Measurements from ENCODE around the gene TUBAL3. TPM values are rescaled to one million over a fixed set of nuclear protein-coding genes. Genes with fewer than 3 reads are reported as not detected.

The TUBAL3 gene
- total RNA-seq, 1 experiment from 2014 or later = 0.15 TPM

GRCh38 chr10:5443429-5443828 lies 38.8 kb upstream of the TUBAL3 start:
- Mint-ChIP-seq H3K4me3 (no peak overlapping the region), H3K27me3 (ENCODE audit: low read depth) (no peaks in the 10 kb centered on the region), H3K36me3 (no peaks in the 10 kb centered on the region), H3K9me3 (no peaks in the 10 kb centered on the region), H3K4me1 (peaks cover 17% of the 10 kb centered on the region), H3K27ac (no peak overlapping the region)
- DNase-seq (ENCODE audit: low spot score) (no peak), ATAC-seq (no peak)
- CTCF ChIA-PET = interaction anchor here (1.1 to 3.5 kb wide), 3 partner anchors 10 to 186 kb away, joined by 3 to 45 read pairs (median 4); no protein-coding TSS in a partner anchor
- TF ChIP-seq E2F1 (CRISPR knock-in tag; IDR thresholded peaks at IDR 0.05) = no peak
- no peak for TF ChIP-seq FOXJ3 (CRISPR knock-in tag; IDR thresholded peaks at IDR 0.05; ENCODE audit: borderline replicate concordance)
- TF ChIP-seq SMAD3 (CRISPR knock-in tag; IDR thresholded peaks at IDR 0.05; ENCODE audit: borderline replicate concordance) = no peak
- TF ChIP-seq SMAD4 (CRISPR knock-in tag; IDR thresholded peaks at IDR 0.05) = no peak
- TF ChIP-seq, protein P1, sequence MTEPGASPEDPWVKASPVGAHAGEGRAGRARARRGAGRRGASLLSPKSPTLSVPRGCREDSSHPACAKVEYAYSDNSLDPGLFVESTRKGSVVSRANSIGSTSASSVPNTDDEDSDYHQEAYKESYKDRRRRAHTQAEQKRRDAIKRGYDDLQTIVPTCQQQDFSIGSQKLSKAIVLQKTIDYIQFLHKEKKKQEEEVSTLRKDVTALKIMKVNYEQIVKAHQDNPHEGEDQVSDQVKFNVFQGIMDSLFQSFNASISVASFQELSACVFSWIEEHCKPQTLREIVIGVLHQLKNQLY (CRISPR knock-in tag; IDR thresholded peaks at IDR 0.05) = no peak
- TF ChIP-seq ZNF263 (CRISPR knock-in tag; IDR thresholded peaks at IDR 0.05; ENCODE audit: low read depth) = no peak
- TF ChIP-seq, protein P2, sequence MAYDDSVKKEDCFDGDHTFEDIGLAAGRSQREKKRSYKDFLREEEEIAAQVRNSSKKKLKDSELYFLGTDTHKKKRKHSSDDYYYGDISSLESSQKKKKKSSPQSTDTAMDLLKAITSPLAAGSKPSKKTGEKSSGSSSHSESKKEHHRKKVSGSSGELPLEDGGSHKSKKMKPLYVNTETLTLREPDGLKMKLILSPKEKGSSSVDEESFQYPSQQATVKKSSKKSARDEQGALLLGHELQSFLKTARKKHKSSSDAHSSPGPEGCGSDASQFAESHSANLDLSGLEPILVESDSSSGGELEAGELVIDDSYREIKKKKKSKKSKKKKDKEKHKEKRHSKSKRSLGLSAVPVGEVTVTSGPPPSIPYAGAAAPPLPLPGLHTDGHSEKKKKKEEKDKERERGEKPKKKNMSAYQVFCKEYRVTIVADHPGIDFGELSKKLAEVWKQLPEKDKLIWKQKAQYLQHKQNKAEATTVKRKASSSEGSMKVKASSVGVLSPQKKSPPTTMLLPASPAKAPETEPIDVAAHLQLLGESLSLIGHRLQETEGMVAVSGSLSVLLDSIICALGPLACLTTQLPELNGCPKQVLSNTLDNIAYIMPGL (CRISPR knock-in tag; IDR thresholded peaks at IDR 0.05) = no peak
- TF ChIP-seq JUN (CRISPR knock-in tag; IDR thresholded peaks at IDR 0.05) = no peak
- TF ChIP-seq ZNF416 (CRISPR knock-in tag; IDR thresholded peaks at IDR 0.05) = no peak
- no peak for TF ChIP-seq TEAD1 (CRISPR knock-in tag; IDR thresholded peaks at IDR 0.05)
- TF ChIP-seq NR1H2 (CRISPR knock-in tag; IDR thresholded peaks at IDR 0.05) = no peak
- no peak for TF ChIP-seq ZNF425 (CRISPR knock-in tag; conservative IDR thresholded peaks at IDR 0.05)
- no peak for TF ChIP-seq PRRX2 (CRISPR knock-in tag; IDR thresholded peaks at IDR 0.05)
- no peak for TF ChIP-seq ZNF121 (CRISPR knock-in tag; IDR thresholded peaks at IDR 0.05)
- no peak for TF ChIP-seq CDX4 (CRISPR knock-in tag; IDR thresholded peaks at IDR 0.05; ENCODE audit: borderline replicate concordance)
- TF ChIP-seq, protein P3, sequence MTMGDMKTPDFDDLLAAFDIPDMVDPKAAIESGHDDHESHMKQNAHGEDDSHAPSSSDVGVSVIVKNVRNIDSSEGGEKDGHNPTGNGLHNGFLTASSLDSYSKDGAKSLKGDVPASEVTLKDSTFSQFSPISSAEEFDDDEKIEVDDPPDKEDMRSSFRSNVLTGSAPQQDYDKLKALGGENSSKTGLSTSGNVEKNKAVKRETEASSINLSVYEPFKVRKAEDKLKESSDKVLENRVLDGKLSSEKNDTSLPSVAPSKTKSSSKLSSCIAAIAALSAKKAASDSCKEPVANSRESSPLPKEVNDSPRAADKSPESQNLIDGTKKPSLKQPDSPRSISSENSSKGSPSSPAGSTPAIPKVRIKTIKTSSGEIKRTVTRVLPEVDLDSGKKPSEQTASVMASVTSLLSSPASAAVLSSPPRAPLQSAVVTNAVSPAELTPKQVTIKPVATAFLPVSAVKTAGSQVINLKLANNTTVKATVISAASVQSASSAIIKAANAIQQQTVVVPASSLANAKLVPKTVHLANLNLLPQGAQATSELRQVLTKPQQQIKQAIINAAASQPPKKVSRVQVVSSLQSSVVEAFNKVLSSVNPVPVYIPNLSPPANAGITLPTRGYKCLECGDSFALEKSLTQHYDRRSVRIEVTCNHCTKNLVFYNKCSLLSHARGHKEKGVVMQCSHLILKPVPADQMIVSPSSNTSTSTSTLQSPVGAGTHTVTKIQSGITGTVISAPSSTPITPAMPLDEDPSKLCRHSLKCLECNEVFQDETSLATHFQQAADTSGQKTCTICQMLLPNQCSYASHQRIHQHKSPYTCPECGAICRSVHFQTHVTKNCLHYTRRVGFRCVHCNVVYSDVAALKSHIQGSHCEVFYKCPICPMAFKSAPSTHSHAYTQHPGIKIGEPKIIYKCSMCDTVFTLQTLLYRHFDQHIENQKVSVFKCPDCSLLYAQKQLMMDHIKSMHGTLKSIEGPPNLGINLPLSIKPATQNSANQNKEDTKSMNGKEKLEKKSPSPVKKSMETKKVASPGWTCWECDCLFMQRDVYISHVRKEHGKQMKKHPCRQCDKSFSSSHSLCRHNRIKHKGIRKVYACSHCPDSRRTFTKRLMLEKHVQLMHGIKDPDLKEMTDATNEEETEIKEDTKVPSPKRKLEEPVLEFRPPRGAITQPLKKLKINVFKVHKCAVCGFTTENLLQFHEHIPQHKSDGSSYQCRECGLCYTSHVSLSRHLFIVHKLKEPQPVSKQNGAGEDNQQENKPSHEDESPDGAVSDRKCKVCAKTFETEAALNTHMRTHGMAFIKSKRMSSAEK (CRISPR knock-in tag; IDR thresholded peaks at IDR 0.05; ENCODE audit: borderline replicate concordance) = no peak
- TF ChIP-seq ETV6 (CRISPR knock-in tag; IDR thresholded peaks at IDR 0.05) = no peak
- POLR2A ChIA-PET = no interaction called here

All from WTC11 (cell line).